Measurements from ENCODE around the gene LCE1E.

- no peak for TF ChIP-seq CTCF (conservative IDR thresholded peaks at IDR 0.05; ENCODE audit: low read length)
- TF ChIP-seq EZH2phosphoT487 (IDR thresholded peaks at IDR 0.05; ENCODE audit: borderline replicate concordance, low read depth, low read length): no peak
Observed at GRCh38 chr1:152739841-152740240, 46.2 kb upstream of the LCE1E start.
